ENCODE results near the gene INPP4A. TPM values are rescaled to one million over a fixed set of nuclear protein-coding genes. Genes with fewer than 3 reads are reported as not detected.

The INPP4A gene
- total and polyA plus RNA-seq, 2 of the 13 experiments (the other 11 are each of a cell fraction or from before 2014, with no cell fraction given), result 10.1 to 10.9 TPM

DNA sequence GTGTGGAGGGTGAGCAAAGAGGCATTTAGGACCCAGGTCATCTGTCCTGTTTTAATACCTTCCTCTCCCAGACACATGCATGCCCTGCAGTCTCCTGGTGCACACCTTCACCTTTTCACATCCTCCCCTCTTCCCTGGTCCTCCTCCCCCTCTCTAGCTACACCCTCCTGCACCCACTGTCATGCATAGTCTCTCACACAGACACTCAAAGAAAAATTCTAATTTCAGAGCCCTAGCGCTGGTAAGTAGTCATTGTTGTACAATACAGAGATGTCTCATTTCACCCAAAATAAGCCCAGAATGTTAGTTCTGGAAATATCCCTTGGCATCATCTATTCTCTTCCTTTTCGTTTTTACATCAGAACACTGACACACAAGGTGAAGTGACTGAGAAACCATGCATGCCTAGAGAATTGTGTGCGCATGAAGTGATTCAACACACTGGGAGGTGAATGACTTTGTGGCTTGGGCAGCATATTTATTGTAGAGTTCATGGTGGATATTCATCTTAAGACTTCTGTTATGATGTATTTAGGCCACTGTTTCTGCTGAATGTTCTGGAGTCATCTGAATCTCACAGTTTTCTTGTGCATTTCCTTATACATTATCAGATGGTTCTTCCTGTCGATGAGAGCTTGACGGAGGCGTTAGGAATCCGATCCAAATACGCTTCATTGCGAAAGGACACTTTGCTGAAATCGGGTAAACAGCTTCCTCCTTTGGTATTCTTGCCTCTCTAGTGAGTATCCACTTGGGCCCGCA is 93.8 kb downstream of the INPP4A start:
- no peaks in the 10 kb centered on the region for H3K9me3 ChIP-seq (ENCODE audit: low read length)

More for the DNA sequence above, 93.8 kb downstream of the INPP4A start:
- no peak overlapping the region for H3K27ac ChIP-seq (ENCODE audit: extremely low read length, insufficient read depth, low read length)
- no peak overlapping the region for H3K4me2 ChIP-seq (ENCODE audit: low read depth, low read length)
- H3K9ac ChIP-seq (ENCODE audit: insufficient read depth, low read depth, low read length), result no peak overlapping the region
- no peaks in the 10 kb centered on the region for H4K20me1 ChIP-seq (ENCODE audit: insufficient read depth, low read length)
- POLR2A ChIA-PET, result no interaction called here
- H2AFZ ChIP-seq (ENCODE audit: low read length), result no peak overlapping the region
- no peak for ATAC-seq
- no peak for TF ChIP-seq ZNF331 (CRISPR knock-in tag; IDR thresholded peaks at IDR 0.05)
- no peak for TF ChIP-seq ZNF550 (CRISPR knock-in tag; IDR thresholded peaks at IDR 0.05; ENCODE audit: borderline replicate concordance)
- TF ChIP-seq FOXJ3 (CRISPR knock-in tag; IDR thresholded peaks at IDR 0.05; ENCODE audit: borderline replicate concordance), result no peak
- no peak for TF ChIP-seq REXO4 (CRISPR knock-in tag; IDR thresholded peaks at IDR 0.05; ENCODE audit: borderline replicate concordance)
- no peak for TF ChIP-seq HIVEP1 (CRISPR knock-in tag; IDR thresholded peaks at IDR 0.05)
- no peak for TF ChIP-seq ZNF10 (CRISPR knock-in tag; IDR thresholded peaks at IDR 0.05; ENCODE audit: borderline replicate concordance, low read depth)
- TF ChIP-seq GLI4 (CRISPR knock-in tag; IDR thresholded peaks at IDR 0.05; ENCODE audit: borderline replicate concordance), result no peak
- TF ChIP-seq KDM1A (CRISPR knock-in tag; IDR thresholded peaks at IDR 0.05), result no peak
- TF ChIP-seq, protein P1, sequence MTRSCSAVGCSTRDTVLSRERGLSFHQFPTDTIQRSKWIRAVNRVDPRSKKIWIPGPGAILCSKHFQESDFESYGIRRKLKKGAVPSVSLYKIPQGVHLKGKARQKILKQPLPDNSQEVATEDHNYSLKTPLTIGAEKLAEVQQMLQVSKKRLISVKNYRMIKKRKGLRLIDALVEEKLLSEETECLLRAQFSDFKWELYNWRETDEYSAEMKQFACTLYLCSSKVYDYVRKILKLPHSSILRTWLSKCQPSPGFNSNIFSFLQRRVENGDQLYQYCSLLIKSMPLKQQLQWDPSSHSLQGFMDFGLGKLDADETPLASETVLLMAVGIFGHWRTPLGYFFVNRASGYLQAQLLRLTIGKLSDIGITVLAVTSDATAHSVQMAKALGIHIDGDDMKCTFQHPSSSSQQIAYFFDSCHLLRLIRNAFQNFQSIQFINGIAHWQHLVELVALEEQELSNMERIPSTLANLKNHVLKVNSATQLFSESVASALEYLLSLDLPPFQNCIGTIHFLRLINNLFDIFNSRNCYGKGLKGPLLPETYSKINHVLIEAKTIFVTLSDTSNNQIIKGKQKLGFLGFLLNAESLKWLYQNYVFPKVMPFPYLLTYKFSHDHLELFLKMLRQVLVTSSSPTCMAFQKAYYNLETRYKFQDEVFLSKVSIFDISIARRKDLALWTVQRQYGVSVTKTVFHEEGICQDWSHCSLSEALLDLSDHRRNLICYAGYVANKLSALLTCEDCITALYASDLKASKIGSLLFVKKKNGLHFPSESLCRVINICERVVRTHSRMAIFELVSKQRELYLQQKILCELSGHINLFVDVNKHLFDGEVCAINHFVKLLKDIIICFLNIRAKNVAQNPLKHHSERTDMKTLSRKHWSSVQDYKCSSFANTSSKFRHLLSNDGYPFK (CRISPR knock-in tag; IDR thresholded peaks at IDR 0.05; ENCODE audit: borderline replicate concordance), result no peak
- no peak for TF ChIP-seq PAX8 (CRISPR knock-in tag; IDR thresholded peaks at IDR 0.05; ENCODE audit: borderline replicate concordance)
- TF ChIP-seq, protein P2, sequence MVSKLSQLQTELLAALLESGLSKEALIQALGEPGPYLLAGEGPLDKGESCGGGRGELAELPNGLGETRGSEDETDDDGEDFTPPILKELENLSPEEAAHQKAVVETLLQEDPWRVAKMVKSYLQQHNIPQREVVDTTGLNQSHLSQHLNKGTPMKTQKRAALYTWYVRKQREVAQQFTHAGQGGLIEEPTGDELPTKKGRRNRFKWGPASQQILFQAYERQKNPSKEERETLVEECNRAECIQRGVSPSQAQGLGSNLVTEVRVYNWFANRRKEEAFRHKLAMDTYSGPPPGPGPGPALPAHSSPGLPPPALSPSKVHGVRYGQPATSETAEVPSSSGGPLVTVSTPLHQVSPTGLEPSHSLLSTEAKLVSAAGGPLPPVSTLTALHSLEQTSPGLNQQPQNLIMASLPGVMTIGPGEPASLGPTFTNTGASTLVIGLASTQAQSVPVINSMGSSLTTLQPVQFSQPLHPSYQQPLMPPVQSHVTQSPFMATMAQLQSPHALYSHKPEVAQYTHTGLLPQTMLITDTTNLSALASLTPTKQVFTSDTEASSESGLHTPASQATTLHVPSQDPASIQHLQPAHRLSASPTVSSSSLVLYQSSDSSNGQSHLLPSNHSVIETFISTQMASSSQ (IDR thresholded peaks at IDR 0.05; ENCODE audit: low read depth), result no peak
- TF ChIP-seq, protein P2 (CRISPR knock-in tag; IDR thresholded peaks at IDR 0.05; ENCODE audit: borderline replicate concordance), result no peak
- TF ChIP-seq, protein P3, sequence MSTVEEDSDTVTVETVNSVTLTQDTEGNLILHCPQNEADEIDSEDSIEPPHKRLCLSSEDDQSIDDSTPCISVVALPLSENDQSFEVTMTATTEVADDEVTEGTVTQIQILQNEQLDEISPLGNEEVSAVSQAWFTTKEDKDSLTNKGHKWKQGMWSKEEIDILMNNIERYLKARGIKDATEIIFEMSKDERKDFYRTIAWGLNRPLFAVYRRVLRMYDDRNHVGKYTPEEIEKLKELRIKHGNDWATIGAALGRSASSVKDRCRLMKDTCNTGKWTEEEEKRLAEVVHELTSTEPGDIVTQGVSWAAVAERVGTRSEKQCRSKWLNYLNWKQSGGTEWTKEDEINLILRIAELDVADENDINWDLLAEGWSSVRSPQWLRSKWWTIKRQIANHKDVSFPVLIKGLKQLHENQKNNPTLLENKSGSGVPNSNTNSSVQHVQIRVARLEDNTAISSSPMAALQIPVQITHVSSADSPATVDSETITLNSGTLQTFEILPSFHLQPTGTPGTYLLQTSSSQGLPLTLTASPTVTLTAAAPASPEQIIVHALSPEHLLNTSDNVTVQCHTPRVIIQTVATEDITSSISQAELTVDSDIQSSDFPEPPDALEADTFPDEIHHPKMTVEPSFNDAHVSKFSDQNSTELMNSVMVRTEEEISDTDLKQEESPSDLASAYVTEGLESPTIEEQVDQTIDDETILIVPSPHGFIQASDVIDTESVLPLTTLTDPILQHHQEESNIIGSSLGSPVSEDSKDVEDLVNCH (CRISPR knock-in tag; IDR thresholded peaks at IDR 0.05), result no peak
- TF ChIP-seq ZFP90 (CRISPR knock-in tag; IDR thresholded peaks at IDR 0.05; ENCODE audit: borderline replicate concordance), result no peak
- H3K79me2 ChIP-seq (ENCODE audit: insufficient read depth, low read length), result no peaks in the 10 kb centered on the region
- CTCF ChIA-PET (ENCODE audit: low intra/inter-chr PET ratio, low total read pairs), result no interaction called here
- DNase-seq (ENCODE audit: low spot score), result no peak
- in situ Hi-C loops (cut with HindIII; ENCODE audit: extremely low pct_ligation_motif_present, low pct_unique_long_range_greater_than_20kb), result no loop called here
- BruUV-seq (replicated peaks), result no TSS peak
- FAIRE-seq, result no peak
- intact Hi-C loops (cut with micrococcal nuclease; ENCODE audit: unreplicated experiment), result no loop called here
- peaks cover 10 to 15% of the 10 kb centered on the region in 2 experiments; a peak in 4 of 5 replicates for H3K36me3 ChIP-seq (replicated peaks in 1 of 2; ENCODE audit: control insufficient read depth in 1 of 2, insufficient read depth in 2 of 2, low read length in 2 of 2)
- H3K4me1 ChIP-seq (ENCODE audit: insufficient read depth, low read length), result no peaks in the 10 kb centered on the region
- WGBS (ENCODE audit: low lambda C conversion rate), result 95% methylated on average over 11 of the region's 11 CpGs
- no peak overlapping the region for H3K4me3 ChIP-seq (replicated peaks in 1 of 3; ENCODE audit: insufficient read depth in 1 of 3, low read depth in 2 of 3, low read length in 3 of 3)
- no peaks in the 10 kb centered on the region for H3K27me3 ChIP-seq (ENCODE audit: control insufficient read depth in 1 of 2, insufficient read depth in 2 of 2, low read length in 2 of 2)
